Gastroesophageal sphincter (tissue), 3 donors: ENCODE measurements around the gene CARS2.

Experiments used
- CTCF ChIP-seq, 4 experiments: fragments of 200-600 bp in 2 of 4; fragments of 450-650 bp in 2 of 4; sonication (generic) in 1 of 4; IDR thresholded peaks; one replicate each; pipeline ENCODE4 v1.5.1; 2017 to 2019; ENCODE audit warnings: antibody characterized with exemption in 4 of 4, mild to moderate bottlenecking in 2 of 4, moderate library complexity in 2 of 4
- EP300 ChIP-seq: sonication (generic); formaldehyde crosslinking; IDR thresholded peaks from one replicate; pipeline ENCODE4 v1.6.1; 2017; ENCODE audit warnings: antibody characterized with exemption, mild to moderate bottlenecking
- POLR2AphosphoS5 ChIP-seq: sonication (generic); formaldehyde crosslinking; IDR thresholded peaks from one replicate; pipeline ENCODE4 v1.6.1; 2017; ENCODE audit warnings: antibody characterized with exemption

GRCh38 chr13:110643324-110643723 lies 62.6 kb downstream of the CARS2 start:
- TF ChIP-seq POLR2AphosphoS5 (no peak), EP300 (no peak), CTCF (IDR thresholded peaks at IDR 0.05) (no peak)
